GM12875 (cell line): ENCODE data around the gene TBC1D22A.
"Not testable (repeated sequence)": the region's sequence is repeated elsewhere in the genome, so short reads cannot be mapped to it uniquely, and the experiment has no call there.

Source experiments
- H3K4me3 ChIP-seq: one replicate; pipeline ENCODE4 v1.5.1; 2011; ENCODE audit warnings: low read depth, low read length, control low read depth
- CTCF ChIP-seq: IDR thresholded peaks from 2 replicates; pipeline ENCODE4 v1.5.1; 2011; ENCODE audit warnings: low read depth, mild to moderate bottlenecking, control low read depth, inconsistent platforms, low read length, moderate library complexity, borderline replicate concordance; ENCODE audit not compliant: insufficient read depth

The TBC1D22A gene

GRCh38 chr22:47045691-47046410 lies 283.4 kb downstream of the TBC1D22A start:
- TF ChIP-seq CTCF = no peak
- H3K4me3 ChIP-seq = no peak overlapping the region

DNA sequence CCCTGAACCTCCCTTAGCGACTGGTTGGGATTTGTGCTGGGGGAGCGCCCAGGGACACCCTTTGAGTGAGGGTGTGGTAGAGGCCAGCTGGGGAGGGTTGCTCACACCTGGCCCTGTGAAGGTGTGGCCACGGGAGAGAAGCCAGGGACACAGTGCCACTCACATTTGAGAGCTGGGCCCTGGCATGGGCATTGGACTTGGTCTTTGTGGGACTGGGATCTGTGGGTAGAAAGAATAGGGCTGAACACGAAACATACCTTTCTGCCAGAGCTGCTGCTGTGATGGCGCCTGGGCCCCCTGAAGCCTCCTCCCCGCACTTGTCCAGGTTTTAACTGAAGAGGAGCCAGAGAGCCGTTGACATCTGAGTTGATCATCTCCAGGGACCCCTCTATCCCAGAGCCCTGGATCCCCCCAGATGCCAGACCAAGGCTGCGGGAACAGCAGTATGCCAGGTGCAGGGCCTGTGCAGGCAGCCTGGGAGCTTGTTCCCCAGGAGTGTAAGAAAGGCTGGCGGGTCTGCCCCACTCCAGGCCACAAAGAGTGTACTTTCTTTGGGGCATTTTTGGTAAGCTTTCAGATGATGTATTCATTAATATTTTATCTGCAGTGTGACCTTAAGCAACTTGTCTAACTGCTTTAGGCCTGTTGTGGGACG lies 284.1 kb downstream of the TBC1D22A start:
- TF ChIP-seq CTCF = no peak
- no peak overlapping the region for H3K4me3 ChIP-seq

- no peak overlapping the region for H3K4me3 ChIP-seq
- no peak for TF ChIP-seq CTCF
These were observed 285.1 kb downstream of the TBC1D22A start for GRCh38 chr22:47047321-47048122.

GRCh38 chr22:47048123-47049077 lies 285.9 kb downstream of the TBC1D22A start:
- no peak for TF ChIP-seq CTCF
- H3K4me3 ChIP-seq = no peak overlapping the region

DNA sequence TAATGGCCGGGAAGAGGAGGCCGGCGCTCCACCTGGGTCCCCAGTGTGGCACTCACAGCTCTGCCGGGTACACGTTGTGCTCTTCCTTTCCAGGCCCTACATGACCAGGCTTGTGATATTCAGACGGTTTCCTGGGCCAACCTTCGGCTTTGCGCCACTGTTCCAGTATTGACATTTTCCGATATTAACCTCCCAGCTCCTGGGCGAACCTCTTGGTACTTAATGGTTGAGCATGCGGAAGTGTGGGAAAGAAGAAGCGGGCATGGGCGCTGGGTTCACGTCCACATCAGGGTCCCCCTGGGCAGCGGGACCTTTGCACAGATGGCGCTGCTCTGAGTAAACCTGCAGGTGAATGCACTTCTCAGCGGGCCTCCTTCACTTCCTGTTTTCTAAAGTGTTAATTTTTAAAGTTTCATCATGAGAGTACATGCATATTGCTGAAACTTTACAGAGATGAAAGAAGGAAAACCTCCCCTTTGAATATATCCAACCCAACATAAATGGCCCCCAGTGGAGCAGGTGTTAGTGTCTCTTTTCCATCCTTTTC lies 286.7 kb downstream of the TBC1D22A start:
- no peak for TF ChIP-seq CTCF
- H3K4me3 ChIP-seq = no peak overlapping the region

DNA sequence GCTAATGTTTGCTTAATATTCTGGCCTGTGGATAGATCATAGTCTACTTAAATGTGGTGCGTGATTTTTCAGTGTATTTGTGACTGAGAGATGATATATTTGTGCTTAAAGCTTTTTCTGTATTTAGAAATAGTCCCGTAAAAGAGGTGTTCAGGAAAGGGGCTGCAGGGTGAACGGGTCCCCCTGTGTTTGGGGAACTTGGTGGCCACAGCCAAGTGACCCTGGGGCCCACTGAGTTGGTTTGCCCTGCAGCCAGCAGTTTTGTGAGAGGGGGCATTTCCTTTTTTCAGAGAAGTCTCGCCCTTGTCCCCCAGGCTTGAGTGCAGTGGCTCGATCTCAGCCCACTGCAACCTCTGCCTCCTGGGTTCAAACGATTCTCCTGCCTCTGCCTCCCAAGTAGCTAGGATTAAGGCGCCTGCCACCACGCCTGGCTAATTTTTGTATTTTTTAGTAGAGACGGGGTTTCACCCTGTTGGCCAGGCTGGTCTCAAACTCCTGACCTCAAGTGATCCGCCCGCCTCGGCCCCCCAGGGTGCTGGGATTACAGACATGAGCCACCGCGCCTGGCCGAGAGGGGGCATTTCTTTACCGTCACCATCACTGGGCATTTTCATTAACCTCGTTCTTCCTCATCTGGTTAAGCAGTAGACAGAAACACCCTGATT lies 287.4 kb downstream of the TBC1D22A start:
- not testable (repeated sequence) for H3K4me3 ChIP-seq
